ENCODE measurements around the gene LMF1.

LMF1 gene

DNA sequence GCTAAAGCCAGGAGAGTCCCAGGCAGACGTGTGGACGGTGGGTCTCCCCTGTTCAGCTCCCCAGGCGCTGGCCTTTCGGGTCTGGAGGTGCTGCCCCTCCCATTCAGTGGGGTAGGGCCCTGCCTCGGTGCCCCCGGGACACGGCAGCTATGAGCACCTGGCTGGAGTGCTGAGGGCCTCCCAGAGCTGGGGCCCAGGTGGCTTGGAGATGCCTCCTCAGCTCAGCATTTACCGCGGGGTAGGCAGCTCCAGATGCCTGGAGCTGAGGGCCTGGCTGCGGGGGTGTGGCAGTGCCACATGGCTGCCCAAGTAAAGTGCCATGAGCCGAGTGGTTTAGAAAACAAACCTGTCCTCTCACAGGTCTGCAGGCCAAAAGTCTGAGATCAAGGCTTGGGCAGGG is 30.3 kb upstream of the LMF1 start:
- Histone ChIP-seq H3K4me3 (ENCODE audit: low read depth, low read length) (no peak overlapping the region), H3K36me3 (ENCODE audit: control insufficient read depth, insufficient read depth, low read length) (no peaks in the 10 kb centered on the region), H3K9ac (ENCODE audit: low read depth, low read length) (no peak overlapping the region), H3K4me1 (ENCODE audit: control insufficient read depth, insufficient read depth, low read length) (no peaks in the 10 kb centered on the region; the same call in 1 of the 2 replicates), H3K27ac (ENCODE audit: low read depth, low read length) (no peak overlapping the region), H3K9me3 (ENCODE audit: control insufficient read depth, insufficient read depth, low read length) (peaks cover 2% of the 10 kb centered on the region; the same call in 1 of the 2 replicates), H3K27me3 (ENCODE audit: control insufficient read depth, insufficient read depth, low read length) (no peaks in the 10 kb centered on the region)

DNA sequence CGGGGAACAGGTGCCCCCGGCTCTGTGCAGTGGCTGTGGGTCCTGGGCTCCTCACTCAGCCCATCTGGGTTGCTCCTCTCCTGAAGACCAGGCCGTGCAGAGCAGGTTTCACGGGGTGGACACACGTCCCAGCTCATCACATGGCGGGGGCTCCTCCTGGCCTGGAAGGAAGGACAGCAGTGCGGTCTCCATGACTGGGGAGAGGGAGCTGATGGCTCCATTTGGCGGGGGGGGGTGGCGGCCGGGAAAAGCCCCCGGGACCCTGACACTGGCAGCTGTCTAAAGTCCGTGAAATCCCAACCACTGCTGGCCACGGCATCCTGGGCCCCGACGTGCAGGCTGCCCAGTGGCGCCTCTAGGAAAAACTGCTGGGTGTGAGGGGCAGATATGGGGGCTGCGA is 29.8 kb upstream of the LMF1 start:
- Histone ChIP-seq H3K4me3 (ENCODE audit: low read depth, low read length) (no peak overlapping the region), H3K27me3 (ENCODE audit: control insufficient read depth, insufficient read depth, low read length) (no peaks in the 10 kb centered on the region), H3K36me3 (ENCODE audit: control insufficient read depth, insufficient read depth, low read length) (no peaks in the 10 kb centered on the region), H3K9me3 (ENCODE audit: control insufficient read depth, insufficient read depth, low read length) (peaks cover 6% of the 10 kb centered on the region), H3K4me1 (ENCODE audit: control insufficient read depth, insufficient read depth, low read length) (no peaks in the 10 kb centered on the region; the same call in 1 of the 2 replicates), H3K27ac (ENCODE audit: low read depth, low read length) (no peak overlapping the region), H3K9ac (ENCODE audit: low read depth, low read length) (no peak overlapping the region)

DNA sequence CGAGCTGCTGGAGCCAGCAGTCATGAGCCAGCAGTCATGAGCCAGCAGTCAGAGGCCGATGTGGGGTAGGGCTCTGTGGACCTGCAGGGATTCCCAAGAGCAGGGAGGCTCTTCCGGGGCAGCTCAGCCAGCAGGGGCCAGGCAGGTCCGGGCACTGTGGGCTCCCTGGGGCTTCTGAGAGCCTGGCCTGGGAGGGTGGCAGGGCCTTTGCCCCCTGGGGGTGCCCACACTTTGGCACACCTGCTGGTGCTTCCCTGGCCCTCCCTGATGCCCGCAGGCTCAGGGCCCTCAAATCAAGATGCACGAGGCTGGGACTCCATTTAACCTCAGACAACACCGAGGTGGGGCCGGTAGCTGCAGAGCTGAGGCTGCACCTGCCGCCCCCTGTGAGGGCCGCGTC is 28.9 kb upstream of the LMF1 start:
- Histone ChIP-seq H3K27me3 (ENCODE audit: control insufficient read depth, insufficient read depth, low read length) (no peaks in the 10 kb centered on the region), H3K9ac (ENCODE audit: low read depth, low read length) (no peak overlapping the region), H3K36me3 (ENCODE audit: control insufficient read depth, insufficient read depth, low read length) (no peaks in the 10 kb centered on the region), H3K4me1 (ENCODE audit: control insufficient read depth, insufficient read depth, low read length) (no peaks in the 10 kb centered on the region; the same call in 1 of the 2 replicates), H3K27ac (ENCODE audit: low read depth, low read length) (no peak overlapping the region), H3K4me3 (ENCODE audit: low read depth, low read length) (no peak overlapping the region), H3K9me3 (ENCODE audit: control insufficient read depth, insufficient read depth, low read length) (peaks cover 16% of the 10 kb centered on the region)

DNA sequence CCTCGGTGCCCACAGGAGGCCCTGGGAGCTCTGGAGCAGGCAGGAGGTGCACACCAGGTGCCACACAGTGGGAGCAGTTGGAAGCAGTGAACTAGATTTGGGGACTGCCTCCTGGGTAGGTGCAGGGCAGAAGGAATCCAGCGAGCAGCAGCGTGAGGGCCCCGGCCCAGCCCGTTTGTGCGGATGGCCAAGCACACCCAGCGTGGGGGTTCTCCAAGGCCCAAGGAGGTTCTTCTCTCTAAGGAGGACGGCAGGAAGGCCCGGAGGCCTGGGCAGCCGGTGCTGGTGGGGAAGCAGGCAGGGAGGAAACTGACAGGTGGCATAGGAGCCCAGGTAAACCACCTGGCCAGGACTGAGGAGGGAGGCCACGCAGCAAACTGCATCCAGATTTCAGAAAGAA is 27.8 kb upstream of the LMF1 start:
- peaks cover 19% of the 10 kb centered on the region for H3K9me3 ChIP-seq (ENCODE audit: control insufficient read depth, insufficient read depth, low read length)
- H3K9ac ChIP-seq (ENCODE audit: low read depth, low read length), result no peak overlapping the region
- no peaks in the 10 kb centered on the region for H3K27me3 ChIP-seq (ENCODE audit: control insufficient read depth, insufficient read depth, low read length)
- H3K36me3 ChIP-seq (ENCODE audit: control insufficient read depth, insufficient read depth, low read length), result no peaks in the 10 kb centered on the region
- H3K4me3 ChIP-seq (ENCODE audit: low read depth, low read length), result no peak overlapping the region
- H3K4me1 ChIP-seq (ENCODE audit: control insufficient read depth, insufficient read depth, low read length), result no peaks in the 10 kb centered on the region; the same call in 1 of the 2 replicates
- no peak overlapping the region for H3K27ac ChIP-seq (ENCODE audit: low read depth, low read length)

DNA sequence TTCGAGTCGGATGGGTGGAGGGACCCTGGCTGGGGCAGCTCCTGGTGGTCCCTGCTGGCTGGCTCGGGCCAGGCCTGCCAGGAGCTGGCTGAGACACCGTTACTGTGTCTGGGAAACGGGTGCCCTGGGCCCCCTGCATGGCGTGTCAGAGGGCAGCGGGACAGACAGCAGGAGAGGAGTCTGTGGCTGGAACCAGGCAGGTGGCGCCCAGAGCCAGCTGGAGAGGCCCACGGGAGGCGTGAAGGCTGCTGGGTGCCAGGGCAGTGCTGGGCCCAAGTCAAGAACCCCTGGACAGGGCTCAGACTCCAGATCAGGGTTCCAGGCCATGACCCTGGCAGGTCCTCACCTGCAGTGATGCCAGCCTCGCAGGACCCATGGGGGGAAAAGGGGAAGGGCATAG is 27.4 kb upstream of the LMF1 start:
- H3K27me3 ChIP-seq (ENCODE audit: control insufficient read depth, insufficient read depth, low read length), result no peaks in the 10 kb centered on the region

DNA sequence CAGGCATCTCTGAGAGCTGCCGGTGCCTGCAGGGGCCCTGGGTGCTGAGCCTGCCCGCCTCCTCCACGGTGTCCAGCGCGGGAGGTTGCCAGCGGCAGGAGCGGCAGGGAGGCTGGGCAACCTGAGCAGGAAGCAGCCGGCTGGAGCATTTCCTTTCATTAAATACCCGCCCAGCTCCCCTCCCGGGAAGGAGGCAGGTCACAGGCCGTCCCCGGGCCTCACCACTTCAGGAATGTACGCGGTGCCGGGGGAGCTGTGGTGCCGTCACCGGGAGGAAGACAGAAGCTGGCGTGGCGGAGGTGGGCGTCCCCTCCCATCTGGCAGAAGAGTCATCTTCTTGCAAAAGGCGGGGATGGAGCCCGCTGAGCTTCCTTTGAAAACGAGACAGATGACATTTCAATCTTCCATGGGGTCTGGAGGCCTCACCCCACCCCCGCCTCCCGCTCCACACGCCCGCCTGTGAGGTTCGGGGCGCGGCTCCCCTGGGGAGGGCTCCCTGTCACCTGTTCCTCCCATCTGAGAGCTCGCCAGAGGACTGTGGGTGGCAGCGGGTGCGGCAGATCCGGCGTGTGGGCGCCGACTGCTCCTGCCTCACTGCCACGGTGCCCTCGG is 26.8 kb upstream of the LMF1 start:
- Histone ChIP-seq H3K36me3 (ENCODE audit: control insufficient read depth, insufficient read depth, low read length) (no peaks in the 10 kb centered on the region), H3K4me3 (ENCODE audit: low read depth, low read length) (no peak overlapping the region; the same call in 1 of the 2 replicates), H3K27me3 (ENCODE audit: control insufficient read depth, insufficient read depth, low read length) (no peaks in the 10 kb centered on the region), H3K9me3 (ENCODE audit: control insufficient read depth, insufficient read depth, low read length) (peaks cover 19% of the 10 kb centered on the region), H3K4me1 (ENCODE audit: control insufficient read depth, insufficient read depth, low read length) (no peaks in the 10 kb centered on the region; the same call in 1 of the 2 replicates), H3K9ac (ENCODE audit: low read depth, low read length) (no peak overlapping the region), H3K27ac (ENCODE audit: low read depth, low read length) (peak overlapping the region; percentile 66)

More for the DNA sequence above, 27.4 kb upstream of the LMF1 start:
- Histone ChIP-seq H3K4me1 (ENCODE audit: control insufficient read depth, insufficient read depth, low read length) (no peaks in the 10 kb centered on the region; the same call in 1 of the 2 replicates), H3K9me3 (ENCODE audit: control insufficient read depth, insufficient read depth, low read length) (peaks cover 19% of the 10 kb centered on the region), H3K4me3 (ENCODE audit: low read depth, low read length) (no peak overlapping the region), H3K9ac (ENCODE audit: low read depth, low read length) (no peak overlapping the region), H3K36me3 (ENCODE audit: control insufficient read depth, insufficient read depth, low read length) (no peaks in the 10 kb centered on the region), H3K27ac (ENCODE audit: low read depth, low read length) (no peak overlapping the region)

DNA sequence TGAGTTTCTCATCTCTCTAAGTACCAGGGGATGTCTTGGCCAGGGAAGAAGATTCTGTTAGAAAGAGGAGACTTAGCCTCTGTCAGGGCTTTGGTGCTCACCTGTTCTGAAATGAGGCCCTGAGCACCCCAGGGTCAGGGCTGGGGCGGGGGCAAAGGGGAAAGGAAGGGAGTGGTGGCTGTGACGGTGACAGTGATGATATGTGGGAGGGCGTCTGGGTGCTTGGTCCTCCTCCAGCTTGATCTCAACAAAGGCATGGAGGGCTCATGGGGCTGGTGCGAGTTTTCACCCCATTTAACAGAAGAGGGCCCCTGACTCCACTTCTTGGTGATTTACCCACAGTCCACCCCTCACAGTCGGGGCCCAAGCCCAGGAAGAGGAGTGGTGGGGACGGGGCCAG is 25.9 kb upstream of the LMF1 start:
- Histone ChIP-seq H3K4me1 (ENCODE audit: control insufficient read depth, insufficient read depth, low read length) (no peaks in the 10 kb centered on the region; the same call in 1 of the 2 replicates), H3K9me3 (ENCODE audit: control insufficient read depth, insufficient read depth, low read length) (peaks cover 19% of the 10 kb centered on the region), H3K27me3 (ENCODE audit: control insufficient read depth, insufficient read depth, low read length) (no peaks in the 10 kb centered on the region), H3K27ac (ENCODE audit: low read depth, low read length) (no peak overlapping the region), H3K4me3 (ENCODE audit: low read depth, low read length) (no peak overlapping the region), H3K36me3 (ENCODE audit: control insufficient read depth, insufficient read depth, low read length) (no peaks in the 10 kb centered on the region), H3K9ac (ENCODE audit: low read depth, low read length) (no peak overlapping the region)

DNA sequence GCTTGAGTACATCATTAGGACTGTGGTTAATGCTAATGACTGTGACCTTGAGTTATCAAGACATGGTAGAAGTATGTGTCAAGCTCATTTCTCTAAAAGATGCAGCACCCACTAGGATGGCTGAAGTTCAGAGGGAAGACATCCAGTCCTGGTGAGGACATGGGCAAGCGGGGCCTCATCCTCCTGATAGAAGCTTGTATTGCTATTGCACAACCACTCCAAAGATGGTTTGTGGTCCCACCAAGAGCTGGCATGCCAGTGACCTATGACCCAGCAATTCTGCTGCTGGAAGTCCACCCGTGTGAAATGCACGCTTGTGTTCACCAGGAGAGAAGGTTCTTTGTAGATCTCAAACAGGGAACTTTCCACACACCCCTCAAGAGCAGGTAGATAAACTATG is 25.0 kb upstream of the LMF1 start:
- Histone ChIP-seq H3K9me3 (ENCODE audit: control insufficient read depth, insufficient read depth, low read length) (peaks cover 19% of the 10 kb centered on the region), H3K27ac (ENCODE audit: low read depth, low read length) (no peak overlapping the region), H3K27me3 (ENCODE audit: control insufficient read depth, insufficient read depth, low read length) (no peaks in the 10 kb centered on the region), H3K4me1 (ENCODE audit: control insufficient read depth, insufficient read depth, low read length) (no peaks in the 10 kb centered on the region; the same call in 1 of the 2 replicates), H3K9ac (ENCODE audit: low read depth, low read length) (no peak overlapping the region), H3K4me3 (ENCODE audit: low read depth, low read length) (no peak overlapping the region), H3K36me3 (ENCODE audit: control insufficient read depth, insufficient read depth, low read length) (no peaks in the 10 kb centered on the region)

DNA sequence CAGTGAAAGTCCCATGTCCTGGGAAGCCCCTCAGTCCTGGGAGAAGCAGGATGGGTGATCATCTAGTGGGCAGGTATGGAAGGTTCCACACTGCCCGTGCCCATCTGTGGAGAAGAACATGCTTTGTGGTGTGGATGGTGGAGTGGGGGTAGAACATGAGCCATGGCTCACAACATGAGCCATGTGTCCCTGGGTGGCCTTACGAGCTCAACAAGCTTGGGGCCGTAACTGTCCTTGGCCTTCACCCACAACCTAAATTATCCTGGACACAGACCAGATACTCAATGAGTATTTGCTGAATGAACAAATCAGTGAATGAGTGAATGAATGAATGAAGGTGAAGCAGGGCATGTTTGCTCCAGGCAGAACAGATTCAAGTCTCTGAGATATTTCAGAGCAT is 24.3 kb upstream of the LMF1 start:
- H3K9ac ChIP-seq (ENCODE audit: low read depth, low read length), result no peak overlapping the region
- H3K4me1 ChIP-seq (ENCODE audit: control insufficient read depth, insufficient read depth, low read length), result no peaks in the 10 kb centered on the region; the same call in 1 of the 2 replicates
- peaks cover 19% of the 10 kb centered on the region for H3K9me3 ChIP-seq (ENCODE audit: control insufficient read depth, insufficient read depth, low read length)
- no peak overlapping the region for H3K27ac ChIP-seq (ENCODE audit: low read depth, low read length)
- H3K27me3 ChIP-seq (ENCODE audit: control insufficient read depth, insufficient read depth, low read length), result no peaks in the 10 kb centered on the region
- no peaks in the 10 kb centered on the region for H3K36me3 ChIP-seq (ENCODE audit: control insufficient read depth, insufficient read depth, low read length)
- H3K4me3 ChIP-seq (ENCODE audit: low read depth, low read length), result no peak overlapping the region

DNA sequence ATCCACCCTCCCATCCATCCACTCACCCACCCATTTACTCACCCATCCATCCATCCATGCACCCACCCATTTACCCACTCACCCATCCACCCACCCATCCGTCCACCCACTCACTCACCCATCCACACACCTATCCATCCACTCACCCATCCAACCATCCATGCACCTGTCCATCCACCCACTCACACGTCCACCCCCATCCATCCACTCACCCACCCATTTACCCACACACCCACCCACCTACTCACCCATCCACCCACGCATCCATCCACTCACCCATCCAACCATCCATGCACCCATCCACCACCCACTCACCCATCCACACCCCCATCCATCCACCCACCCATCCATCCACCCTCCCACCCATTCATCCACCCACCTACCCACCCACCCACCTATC is 22.9 kb upstream of the LMF1 start:
- Histone ChIP-seq H3K36me3 (ENCODE audit: control insufficient read depth, insufficient read depth, low read length) (no peaks in the 10 kb centered on the region), H3K27me3 (ENCODE audit: control insufficient read depth, insufficient read depth, low read length) (no peaks in the 10 kb centered on the region), H3K4me1 (ENCODE audit: control insufficient read depth, insufficient read depth, low read length) (no peaks in the 10 kb centered on the region; the same call in 1 of the 2 replicates), H3K9me3 (ENCODE audit: control insufficient read depth, insufficient read depth, low read length) (peaks cover 19% of the 10 kb centered on the region), H3K9ac (ENCODE audit: low read depth, low read length) (no peak overlapping the region), H3K4me3 (ENCODE audit: low read depth, low read length) (no peak overlapping the region), H3K27ac (ENCODE audit: low read depth, low read length) (no peak overlapping the region)

DNA sequence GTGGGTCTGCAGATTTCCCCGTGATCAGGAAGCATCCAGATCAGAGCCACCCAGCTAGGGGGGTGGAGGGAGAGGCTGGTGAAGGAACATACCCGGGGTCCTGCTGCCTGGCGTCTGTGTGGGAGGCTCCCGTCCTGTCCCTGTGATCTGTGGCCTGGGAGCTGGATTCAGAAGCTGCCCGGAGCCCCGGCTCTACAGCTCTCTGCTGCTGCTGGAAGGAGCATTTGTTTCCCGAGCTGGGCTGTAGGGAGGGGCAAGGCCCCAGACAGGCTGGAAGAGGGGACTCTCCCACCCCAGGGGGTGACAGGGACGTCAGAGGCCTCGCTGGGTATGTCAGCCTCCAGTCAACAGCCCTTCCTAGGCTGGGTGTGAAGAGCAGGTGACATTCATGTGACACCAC is 21.0 kb upstream of the LMF1 start:
- no peaks in the 10 kb centered on the region for H3K27me3 ChIP-seq (ENCODE audit: control insufficient read depth, insufficient read depth, low read length)
- no peak overlapping the region for H3K9ac ChIP-seq (ENCODE audit: low read depth, low read length)
- H3K4me1 ChIP-seq (ENCODE audit: control insufficient read depth, insufficient read depth, low read length), result no peaks in the 10 kb centered on the region
- no peaks in the 10 kb centered on the region for H3K36me3 ChIP-seq (ENCODE audit: control insufficient read depth, insufficient read depth, low read length)
- H3K4me3 ChIP-seq (ENCODE audit: low read depth, low read length), result no peak overlapping the region
- H3K9me3 ChIP-seq (ENCODE audit: control insufficient read depth, insufficient read depth, low read length), result peaks cover 19% of the 10 kb centered on the region
- no peak overlapping the region for H3K27ac ChIP-seq (ENCODE audit: low read depth, low read length)
